HG03521 (cell line): ENCODE data around the gene CACFD1.

Experiments
- ATAC-seq: cut with Tn5 transposase; IDR thresholded peaks from one replicate; pipeline ENCODE4 v1.9.1; 2021; ENCODE audit warnings: mild to moderate bottlenecking, moderate library complexity; ENCODE audit not compliant: unreplicated experiment

Gene CACFD1

DNA sequence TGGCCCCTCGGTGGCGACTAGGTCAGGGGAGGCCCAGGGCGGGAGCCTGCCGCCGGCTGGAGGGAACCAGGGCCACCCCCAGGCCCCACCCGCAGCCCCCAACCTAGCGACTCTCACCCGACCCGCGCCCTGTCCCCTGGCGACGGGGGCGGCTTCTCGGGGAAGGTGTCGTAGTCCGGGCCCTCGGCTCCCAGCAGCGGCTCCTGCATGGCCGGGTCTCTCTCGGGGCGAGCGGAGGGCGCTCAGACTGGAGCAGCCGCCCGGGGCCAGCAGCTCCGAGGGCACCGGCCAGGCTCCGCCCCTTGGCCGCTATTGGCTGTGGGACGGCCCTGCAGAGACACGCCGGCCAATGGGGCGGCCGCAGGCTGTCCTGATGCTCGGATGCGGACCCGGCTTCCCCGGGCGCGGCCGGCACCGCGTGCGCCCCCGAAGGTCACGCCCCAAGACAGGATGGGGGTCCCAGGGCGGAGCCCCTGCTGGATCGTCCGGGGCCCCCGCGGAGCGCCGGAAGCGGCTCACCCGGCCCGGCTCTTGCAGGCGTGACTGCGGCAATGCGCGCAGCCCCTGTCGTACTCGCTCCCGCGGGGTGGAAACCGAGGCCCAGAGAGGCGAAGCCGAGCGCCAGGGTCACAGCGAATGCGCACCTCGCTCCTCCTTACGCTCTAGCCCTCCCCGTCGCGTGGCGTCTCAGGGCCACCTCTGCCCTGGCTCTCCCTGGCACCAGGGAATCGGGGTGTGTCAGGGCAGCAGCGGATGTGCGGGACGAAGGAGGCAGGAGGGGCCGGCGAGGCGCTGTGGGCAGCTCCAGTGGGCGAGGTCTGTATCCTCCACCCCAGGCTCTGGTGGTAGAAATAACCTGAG lies 19.3 kb downstream of the CACFD1 start, which contains the start of gene SLC2A6:
TSS of gene SLC2A6 (minus strand) at position 249 of the 861 bp plus-strand sequence. CDS start at position 209, 40 bp downstream.
- ATAC-seq: peak; percentile 89

DNA sequence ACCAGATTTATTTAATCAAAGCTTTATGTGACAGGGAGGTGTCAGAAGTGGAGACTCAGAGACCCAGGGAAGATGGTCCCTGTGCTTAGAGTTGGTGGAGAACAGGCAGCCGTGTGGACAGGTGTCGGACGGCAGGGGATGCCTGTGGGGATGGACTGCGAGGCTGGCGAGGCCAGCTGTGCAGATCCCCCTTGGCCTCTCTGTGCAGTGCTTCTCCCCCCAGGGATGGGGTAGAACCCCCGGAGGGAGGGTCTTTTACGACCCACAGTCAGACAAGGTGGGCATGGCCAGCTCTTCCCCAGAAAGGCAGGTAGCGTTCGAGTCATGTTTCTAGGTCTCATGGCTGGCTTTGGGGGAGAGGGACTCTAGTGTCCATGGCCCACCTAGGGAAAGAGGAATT lies 23.8 kb downstream of the CACFD1 start:
- ATAC-seq: no peak

DNA sequence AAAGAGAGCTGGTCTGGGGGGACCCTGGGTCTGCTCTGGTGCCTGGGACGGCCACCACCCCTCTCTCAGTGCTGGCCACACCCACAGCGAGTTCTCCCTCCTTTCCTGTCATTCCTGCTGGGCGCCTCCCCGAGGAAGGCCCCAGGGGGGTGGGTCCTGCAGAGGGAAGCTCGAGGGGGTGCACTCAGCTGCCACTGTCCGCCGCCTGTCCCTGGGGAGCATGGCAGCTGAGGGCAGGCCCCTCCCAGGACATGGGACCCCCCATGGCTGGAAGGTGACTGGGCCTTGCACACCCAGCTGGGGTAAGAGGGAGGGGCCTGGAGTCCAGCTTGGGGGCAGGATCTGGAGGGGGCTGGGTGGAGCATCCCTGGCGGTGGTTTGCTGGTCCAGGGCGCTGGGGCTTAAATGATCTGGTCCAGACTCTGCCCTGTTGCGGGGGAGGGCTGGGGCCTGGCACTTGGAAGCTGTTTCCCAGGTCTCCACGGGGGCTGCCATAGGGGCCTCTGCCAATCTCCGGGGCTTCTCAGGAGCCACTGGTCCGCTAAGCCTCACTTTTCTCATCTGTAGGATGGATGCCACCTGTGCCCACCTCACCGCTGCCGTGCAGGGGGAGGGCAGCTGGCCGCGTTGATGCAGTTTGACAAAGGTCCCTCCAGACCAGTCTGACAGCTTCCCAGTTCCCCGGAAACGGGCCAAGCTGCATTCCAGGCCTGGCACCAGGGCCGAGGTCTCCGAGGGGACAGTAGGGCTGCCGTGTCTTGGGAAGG lies 25.1 kb downstream of the CACFD1 start:
- no peak for ATAC-seq

DNA sequence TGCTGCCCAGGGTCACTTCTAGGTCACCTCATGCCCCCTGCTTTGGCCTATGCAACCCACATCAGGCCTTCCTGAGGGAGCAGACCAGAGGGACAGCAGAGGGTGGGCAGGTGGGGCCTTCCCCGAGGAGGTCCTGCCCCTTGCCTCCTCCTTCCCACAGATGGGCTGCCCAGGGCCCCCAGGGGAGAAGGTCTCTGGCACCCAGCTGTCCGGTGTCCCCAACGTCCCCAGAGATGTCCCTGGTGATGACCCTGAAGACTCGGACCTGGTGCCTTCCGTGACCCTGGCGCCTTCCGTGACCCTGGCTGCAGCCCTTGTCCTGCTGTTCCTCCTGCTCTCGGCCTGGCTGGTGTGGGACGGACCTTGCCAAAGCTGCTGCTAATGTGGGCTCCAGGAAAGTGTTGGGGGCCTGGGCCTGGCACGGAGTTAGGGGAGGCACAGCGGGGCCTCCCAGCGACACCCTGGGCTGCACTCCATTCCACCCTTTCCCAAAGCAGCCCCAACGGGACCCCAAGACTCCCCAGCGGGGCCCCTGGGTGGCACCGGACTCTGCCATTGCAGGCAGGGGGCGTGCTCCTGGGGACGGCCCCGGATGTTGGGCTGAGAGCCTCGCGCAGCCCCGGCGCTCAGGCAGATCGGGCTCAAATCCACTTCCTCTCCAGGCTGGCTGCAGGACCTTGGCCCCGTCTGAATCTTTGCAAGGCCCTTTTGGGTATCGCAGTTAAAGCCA lies 25.9 kb downstream of the CACFD1 start:
- ATAC-seq: peak; percentile 21

DNA sequence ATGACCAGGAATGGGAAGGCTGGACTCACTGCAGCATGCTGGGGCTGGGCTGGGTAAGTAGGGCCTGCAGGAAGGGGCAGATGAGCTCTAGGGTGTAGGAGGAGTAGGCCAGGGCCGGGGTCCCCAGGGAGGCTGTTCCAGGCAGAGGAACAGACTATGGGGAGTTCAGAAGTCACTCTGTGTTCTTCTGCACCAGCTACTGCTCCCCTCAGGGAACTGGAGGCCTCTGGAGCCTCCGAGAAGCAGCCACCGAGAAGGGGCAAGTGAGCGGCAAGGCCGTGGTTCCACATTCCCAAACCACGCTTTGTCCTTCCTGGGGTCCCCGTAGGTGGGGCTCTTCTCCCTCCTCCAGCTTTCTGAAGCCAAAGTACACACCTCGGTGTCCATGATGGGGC lies 27.6 kb downstream of the CACFD1 start:
- no peak for ATAC-seq

DNA sequence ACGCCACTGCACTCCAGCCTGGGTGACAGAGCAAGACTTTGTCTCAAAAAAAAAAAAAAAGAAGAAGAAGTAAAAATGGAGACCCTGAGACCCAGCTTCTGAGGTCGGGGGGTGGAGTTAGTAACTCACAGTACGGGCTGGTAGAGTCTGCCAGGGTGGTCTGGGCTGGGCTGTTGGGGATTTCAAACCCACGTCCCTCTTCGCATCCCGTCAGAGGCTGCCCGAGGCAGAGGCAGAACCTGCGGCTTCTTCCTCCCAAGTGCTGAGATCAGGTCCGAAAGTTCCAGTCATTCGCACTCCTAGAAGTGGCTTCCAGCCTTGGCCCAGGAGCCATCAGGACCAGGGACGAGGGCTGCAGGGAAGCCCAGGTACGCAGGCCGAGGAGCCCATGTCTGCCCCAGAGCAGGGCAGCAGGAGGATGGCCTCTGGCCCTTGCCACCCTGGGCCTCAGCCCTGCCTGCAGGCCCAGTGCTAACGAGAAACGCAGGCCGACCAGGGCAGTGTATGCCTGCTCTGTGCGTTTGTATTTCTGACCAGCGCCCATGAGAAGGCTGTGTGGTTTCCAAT lies 29.0 kb downstream of the CACFD1 start:
- ATAC-seq: no peak

DNA sequence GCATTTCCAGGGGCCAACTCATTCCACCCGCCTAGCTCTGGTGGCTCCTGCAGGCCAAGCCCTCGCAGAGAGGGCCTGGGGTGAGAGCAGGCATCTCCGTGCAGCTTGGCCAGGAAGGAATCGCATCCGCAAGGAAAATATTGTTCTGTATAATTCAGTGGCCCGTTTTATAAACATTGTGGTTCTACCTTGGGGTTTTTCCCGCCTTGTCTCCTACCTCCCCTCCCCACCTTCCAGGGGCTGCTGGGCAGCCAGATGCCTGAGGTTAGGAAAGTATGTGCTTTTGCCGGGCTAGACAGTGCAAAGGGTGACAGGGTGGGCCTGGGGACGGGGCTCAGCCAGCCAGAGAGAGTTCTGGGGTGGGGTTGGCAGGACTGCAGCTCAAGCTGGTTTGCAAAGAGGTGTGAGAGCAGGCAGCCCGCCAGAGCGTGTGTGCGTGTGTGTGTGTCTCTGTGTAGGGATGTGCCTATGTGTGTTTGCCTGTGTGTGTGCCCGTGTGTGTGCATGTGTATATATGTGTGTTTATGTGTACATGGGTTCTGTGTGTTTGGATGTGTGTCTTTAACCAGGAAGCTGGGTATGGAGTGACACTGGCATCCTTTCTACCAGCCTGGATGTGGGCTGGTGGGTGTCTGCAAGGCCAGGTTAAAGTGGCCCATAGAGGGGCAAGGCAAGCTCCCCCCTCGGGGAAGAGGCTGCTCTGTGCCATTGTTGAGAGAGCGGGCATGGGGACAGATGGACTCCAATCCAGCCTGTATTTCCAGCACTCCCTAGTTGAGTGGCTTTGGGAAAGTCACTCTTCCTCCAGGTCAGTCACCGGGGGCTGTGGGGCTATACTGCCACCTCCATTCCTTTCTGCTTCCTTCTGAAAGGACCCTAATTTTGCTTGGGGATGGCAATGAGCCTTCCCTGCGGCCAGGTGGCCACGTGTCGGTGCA lies 29.7 kb downstream of the CACFD1 start:
- ATAC-seq: no peak

DNA sequence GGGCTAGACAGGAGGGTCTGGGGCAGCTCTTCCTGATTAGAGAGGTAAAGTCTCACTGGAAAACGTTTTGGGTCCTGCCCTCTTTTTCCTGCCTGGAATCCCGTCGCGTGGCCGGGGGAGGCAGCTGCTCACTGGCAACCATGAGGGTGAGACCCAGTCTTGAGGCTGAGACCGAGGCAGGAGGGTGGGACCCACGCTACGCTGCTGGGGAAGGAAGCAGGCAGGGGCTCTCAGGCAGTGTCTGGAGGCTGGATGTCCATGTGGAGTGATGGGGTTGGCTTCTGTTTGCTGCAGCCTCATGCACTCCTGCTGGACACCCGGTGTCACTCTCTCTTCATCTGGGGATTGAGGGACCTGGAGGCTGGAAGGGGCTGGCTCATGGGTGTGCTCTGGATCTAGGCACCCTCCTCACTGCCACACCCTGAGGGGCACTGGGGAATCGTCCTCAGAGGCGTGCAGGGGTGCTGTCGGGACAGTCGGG lies 30.5 kb downstream of the CACFD1 start:
- ATAC-seq: no peak

DNA sequence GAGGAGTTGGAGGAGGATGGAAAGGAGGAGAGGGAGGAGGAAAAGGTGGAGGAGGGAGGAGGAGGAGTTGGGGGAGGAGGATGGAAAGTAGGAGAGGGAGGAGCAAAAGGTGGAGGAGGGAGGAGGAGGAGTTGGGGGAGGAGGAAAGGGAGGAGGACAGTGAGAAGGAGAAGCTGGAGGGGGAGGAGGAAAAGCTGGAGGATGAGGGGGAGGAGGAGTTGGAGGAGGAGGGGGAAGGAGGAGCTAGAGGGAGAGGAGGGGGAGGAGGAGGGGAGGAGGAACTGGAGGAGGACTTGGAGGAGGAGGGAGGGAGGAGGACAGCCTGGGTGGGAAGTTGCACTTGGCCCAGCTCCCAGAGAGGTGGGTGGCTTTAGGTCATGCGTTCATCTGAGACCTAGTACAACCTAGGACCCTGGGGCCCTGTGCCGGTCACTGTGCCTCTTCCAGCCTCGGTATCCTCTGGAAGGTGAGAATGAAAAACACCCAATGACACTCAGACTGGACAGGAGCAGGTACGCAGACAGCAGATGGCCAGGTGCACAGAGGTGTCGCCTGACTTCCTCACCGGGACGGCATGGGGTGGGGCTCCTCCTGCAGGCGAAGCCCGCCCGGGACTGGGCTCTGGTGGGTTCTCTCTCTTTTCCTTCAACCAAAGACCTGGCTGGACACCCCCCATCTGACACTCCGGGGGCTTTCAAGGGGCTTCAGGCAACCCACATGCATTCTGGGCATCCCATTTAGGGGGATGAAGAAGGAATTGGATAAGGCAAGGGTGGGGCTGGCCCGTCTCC lies 31.3 kb downstream of the CACFD1 start:
- ATAC-seq: no peak

DNA sequence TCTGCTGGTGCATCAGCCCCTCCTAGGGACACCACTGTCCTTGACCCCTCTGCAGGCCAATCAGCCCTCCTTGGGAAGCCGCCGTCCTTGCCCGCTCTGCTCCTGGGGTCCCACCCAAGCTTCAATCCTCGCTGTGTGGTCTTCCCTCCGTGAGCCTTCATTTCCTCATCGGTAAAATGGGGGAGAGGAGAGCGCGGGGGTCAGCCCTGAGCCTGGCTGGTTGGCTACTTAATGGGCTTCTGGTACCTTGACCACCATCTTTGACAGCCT lies 31.8 kb downstream of the CACFD1 start:
- ATAC-seq: no peak

DNA sequence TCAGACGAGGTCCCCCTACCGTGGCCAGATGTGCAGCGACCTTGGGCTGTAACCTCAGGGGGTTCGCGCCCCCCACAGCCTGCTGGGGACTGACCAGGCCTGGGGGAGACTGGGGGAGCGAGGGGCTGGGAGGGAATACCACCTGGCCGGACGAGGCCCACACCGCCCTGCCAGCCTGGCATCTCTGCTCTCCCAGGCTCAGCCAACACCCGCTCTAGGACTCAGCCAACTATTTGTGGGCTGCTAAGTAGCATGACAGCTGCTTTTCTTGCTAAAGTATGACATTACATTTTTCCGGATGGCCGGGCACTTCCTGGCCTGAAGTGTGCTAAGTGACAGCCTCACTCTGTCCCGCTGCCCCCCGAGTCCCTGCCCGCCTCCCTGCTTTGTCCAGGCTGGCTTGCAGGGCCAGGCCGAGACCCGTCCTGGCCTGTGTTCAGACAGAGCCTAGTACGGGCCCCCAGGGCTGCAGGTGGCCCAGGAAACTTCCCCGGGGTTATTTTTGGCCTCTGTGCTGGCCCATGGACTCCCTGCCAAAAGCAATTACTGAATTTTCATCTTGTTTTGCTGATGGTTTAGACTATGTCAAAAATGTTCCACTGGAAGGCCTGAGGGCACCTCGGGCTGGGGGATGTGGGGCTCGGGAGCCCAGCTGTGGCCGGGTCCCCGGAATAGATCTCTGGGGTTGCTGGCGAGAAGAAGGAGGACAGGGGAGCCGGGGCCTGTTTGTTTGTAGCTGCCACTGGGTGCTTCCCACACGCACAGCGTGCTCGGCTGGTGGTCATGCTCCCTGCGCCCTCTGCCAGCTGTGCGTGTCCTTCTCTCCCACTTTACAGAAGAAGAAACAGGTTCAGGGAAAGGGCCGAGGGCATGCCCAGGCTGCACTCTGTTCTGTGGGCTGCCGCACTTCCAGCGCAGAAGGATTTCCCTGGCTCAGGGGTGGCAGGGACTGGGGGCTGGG lies 32.6 kb downstream of the CACFD1 start:
- ATAC-seq: no peak

DNA sequence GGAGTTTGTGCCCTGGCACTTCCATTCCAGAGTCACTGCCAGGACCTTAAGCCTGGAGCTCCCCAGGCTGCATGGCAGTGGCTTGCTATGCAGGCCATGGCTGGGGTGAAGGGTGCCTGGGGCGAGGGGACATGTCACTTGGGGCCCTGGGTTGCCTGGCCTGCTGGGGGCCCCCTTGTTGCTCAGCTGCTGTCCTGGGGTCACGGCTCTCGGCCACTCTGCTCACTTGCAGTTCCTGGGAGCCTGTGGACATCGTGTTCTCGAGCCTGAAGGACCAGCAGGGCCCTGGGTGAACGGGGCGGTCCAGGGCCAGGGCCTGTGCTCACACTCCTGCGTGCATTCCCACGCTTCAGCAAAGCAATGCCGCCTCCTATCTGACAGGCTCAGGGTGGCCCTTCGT lies 33.6 kb downstream of the CACFD1 start:
- ATAC-seq: no peak

DNA sequence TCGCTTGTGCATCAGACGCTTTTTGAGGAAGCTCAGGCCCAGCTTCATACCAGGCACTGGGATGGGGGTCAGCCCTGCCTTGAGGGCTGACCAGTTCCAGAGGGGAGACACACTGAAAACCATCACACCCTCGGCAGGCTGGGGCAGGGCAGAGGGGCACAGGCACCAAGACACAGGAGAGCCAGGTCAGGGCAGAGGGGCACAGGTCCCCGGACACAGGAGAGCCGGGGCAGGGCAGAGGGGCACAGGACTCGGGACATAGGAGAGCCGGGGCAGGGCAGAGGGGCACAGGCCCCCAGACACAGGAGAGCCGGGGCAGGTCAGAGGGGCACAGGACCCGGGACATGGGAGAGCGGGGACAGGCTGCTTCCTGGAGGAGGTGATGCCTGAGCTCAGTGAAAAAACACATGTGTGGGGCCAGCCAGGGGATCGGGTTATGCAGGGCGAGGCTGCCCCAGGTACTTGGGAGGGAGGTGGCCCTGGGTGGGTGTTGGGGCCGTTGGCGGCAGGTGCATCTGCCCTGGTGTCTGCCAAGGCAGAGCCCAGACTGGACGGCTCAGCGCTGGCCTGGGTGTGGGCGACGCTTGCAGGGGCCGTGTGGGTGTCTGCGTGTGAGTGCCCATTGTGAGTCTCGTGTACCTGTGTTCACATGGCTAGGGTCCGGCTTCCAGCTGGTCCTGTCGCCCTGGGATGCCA lies 34.2 kb downstream of the CACFD1 start:
- ATAC-seq: no peak

DNA sequence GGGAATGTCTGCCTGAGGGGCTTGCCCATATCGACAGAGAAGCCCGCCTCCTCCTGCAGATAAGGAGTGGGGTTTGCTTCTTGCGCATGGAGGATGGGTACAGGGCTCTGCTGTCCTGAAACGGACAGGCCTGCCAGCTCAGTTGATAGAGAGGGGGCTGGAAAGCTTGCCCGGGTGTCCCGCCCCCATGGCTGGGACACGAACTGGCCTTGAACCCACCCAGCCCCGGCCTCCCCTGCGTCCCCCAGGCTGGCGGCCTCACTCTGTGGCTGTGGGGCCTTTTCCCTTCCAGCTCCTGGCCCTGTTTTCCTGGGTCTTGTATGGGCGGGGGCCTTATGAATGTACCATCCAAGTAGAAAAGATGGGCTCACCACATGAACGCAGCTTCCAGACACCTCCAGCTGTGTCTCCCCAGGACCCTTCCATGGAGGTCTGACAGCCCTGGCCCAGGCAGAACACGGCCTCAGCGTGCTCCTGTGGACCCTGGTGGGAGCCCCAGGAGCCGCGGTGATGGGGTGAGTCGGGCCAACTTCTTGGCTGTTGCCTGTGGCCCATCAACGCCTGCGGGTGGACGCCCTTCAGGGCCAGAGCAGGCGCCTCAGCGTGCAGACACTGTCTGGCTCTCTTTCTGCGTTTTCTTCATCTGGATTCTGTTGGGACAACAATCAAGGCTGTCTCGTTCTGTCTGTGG lies 35.0 kb downstream of the CACFD1 start:
- no peak for ATAC-seq

DNA sequence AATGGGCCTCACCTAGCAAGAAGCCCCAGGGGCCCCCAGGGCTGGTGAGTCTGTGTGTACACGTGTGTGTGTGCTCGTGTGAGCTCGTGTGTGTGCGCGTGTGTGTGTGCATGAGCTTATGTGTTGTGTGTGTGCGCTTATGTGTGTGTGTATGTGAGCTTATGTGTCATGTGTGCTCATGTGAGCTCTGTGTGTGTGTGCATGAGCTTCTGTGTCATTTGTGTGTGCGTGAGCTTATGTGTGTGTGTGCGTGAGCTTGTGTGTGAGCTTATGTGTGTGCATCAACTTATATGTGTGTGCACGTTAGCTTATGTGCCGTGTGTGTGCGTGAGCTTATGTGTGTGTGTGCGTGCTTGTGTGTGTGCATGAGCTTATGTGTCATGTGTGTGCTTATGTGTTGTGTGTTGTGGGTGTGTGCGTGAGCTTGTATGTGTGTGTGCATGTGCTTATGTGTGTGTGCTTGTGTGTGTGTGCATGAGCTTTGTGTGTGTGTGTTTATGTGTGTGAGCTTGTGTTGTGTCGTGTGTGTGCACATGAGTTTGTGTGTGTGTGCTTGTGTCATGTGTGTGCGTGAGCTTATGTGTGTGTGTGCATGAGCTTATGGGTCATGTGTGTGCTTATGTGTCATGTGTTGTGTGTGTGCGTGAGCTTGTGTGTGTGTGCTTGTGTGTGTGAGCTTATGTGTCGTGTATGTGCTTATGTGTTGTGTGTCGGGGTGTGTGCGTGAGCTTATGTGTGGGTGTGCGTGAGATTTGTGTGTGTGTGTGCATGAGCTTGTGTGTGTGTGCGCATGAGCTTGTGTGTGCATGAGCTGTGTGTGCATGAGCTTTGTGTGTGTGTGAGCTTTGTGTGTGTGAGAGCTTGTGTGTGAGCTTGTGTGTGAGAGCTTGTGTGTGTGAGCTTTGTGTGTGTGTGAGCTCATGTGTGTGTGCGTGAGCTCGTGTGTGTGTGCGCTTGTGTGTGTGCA lies 35.8 kb downstream of the CACFD1 start:
- no peak for ATAC-seq
